ENCODE results near the gene LILRB1. TPM values are rescaled to one million over a fixed set of nuclear protein-coding genes. Genes with fewer than 3 reads are reported as not detected.
"Not testable (repeated sequence)": the region's sequence is repeated elsewhere in the genome, so short reads cannot be mapped to it uniquely, and the experiment has no call there.

LILRB1 gene
- total RNA-seq, 1 donor from 2014 or later: not detected

DNA sequence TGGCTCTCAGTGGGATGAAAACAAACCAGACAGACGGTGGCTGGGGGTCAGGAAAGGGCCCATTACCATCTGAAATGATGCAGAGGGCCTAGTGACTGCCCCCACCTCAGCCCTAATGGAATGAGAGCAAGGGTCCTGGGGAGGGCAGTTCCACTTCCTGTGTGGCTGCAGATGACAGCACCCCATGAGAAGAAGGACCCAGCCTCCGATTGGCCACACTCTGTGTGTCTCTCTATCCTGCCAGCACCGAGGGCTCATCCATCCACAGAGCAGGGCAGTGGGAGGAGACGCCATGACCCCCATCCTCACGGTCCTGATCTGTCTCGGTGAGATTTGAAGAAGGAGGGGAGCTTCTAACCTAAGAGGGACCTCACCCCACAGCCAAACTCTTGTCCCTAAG, 498 bp downstream of the LILRB1 start:
- DNase-seq (ENCODE audit: low read depth): no peak
- H3K4me3 ChIP-seq (ENCODE audit: low read depth, low read length): no peak overlapping the region
- TF ChIP-seq, protein P1, sequence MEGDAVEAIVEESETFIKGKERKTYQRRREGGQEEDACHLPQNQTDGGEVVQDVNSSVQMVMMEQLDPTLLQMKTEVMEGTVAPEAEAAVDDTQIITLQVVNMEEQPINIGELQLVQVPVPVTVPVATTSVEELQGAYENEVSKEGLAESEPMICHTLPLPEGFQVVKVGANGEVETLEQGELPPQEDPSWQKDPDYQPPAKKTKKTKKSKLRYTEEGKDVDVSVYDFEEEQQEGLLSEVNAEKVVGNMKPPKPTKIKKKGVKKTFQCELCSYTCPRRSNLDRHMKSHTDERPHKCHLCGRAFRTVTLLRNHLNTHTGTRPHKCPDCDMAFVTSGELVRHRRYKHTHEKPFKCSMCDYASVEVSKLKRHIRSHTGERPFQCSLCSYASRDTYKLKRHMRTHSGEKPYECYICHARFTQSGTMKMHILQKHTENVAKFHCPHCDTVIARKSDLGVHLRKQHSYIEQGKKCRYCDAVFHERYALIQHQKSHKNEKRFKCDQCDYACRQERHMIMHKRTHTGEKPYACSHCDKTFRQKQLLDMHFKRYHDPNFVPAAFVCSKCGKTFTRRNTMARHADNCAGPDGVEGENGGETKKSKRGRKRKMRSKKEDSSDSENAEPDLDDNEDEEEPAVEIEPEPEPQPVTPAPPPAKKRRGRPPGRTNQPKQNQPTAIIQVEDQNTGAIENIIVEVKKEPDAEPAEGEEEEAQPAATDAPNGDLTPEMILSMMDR (conservative IDR thresholded peaks at IDR 0.05; ENCODE audit: low read depth, low read length): no peak

DNA sequence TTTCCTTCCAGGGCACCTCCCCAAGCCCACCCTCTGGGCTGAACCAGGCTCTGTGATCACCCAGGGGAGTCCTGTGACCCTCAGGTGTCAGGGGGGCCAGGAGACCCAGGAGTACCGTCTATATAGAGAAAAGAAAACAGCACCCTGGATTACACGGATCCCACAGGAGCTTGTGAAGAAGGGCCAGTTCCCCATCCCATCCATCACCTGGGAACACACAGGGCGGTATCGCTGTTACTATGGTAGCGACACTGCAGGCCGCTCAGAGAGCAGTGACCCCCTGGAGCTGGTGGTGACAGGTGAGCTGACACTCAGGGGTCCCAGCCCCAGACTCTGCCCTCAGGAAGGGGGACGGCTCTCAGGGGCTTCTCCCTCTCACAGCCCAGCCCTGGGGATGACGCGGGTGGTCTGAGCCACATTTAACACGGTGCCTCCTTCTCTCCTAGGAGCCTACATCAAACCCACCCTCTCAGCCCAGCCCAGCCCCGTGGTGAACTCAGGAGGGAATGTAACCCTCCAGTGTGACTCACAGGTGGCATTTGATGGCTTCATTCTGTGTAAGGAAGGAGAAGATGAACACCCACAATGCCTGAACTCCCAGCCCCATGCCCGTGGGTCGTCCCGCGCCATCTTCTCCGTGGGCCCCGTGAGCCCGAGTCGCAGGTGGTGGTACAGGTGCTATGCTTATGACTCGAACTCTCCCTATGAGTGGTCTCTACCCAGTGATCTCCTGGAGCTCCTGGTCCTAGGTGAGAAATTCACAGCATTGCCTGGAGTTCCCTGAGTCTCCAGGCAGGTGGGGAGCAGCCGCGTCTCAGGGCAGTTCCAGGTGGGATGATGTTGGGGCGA, 1.4 kb downstream of the LILRB1 start:
- not testable (repeated sequence) for H3K4me3 ChIP-seq (ENCODE audit: low read depth, low read length); DNase-seq (ENCODE audit: low read depth)

DNA sequence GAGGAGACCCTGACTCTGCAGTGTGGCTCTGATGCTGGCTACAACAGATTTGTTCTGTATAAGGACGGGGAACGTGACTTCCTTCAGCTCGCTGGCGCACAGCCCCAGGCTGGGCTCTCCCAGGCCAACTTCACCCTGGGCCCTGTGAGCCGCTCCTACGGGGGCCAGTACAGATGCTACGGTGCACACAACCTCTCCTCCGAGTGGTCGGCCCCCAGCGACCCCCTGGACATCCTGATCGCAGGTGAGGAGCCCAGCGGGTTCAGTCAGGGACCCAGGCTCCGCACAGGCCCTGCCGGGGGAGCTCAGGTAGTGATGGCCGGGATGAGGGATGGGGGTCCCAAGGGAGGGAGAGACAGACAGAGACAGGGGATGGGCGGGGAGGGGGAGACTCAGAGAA, 2.2 kb downstream of the LILRB1 start:
- DNase-seq (ENCODE audit: low read depth); H3K4me3 ChIP-seq (ENCODE audit: low read depth, low read length): not testable (repeated sequence)

DNA sequence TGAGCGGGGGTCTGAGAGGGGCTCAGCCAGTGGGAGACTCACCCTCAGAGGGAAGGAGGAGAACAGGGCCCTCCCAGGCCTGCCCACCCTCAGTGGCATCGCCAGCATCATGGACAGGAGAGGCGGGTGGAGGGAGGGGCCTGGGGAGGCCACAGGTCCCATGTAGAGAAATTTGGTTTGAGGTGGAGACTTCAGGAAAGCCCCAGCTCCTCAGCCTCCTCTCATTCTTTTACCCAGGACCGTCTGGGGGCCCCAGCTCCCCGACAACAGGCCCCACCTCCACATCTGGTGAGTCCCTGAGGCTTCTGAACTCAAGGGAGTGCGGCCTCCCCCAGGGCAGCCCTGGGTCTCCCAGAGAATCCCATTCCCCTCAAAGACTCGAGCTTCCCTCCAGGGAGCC, 3.1 kb downstream of the LILRB1 start:
- DNase-seq (ENCODE audit: low read depth): no peak
- H3K4me3 ChIP-seq (ENCODE audit: low read depth, low read length): no peak overlapping the region
- TF ChIP-seq, protein P1 (conservative IDR thresholded peaks at IDR 0.05; ENCODE audit: low read depth, low read length): no peak

DNA sequence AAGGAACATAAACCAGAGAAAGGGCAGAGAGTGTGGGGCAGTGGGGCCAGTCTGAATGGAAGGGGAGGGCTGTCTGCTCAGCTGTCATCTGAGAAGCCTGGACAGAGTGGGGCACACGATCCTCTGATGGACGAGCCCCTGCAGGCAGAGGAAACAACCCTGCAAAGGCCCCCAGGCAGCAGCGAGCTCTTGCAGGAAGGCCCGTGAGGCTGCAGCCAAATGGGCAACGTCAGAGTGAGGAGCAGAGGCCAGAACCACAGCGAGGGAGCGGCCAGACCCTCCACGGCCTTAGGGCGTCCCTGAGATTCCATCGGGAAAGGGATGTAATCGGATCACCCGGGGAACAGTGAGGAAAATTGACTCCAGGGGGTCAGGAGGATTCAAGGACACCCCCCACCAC, 5.8 kb downstream of the LILRB1 start:
- not testable (repeated sequence) for DNase-seq (ENCODE audit: low read depth); H3K4me3 ChIP-seq (ENCODE audit: low read depth, low read length)

DNA sequence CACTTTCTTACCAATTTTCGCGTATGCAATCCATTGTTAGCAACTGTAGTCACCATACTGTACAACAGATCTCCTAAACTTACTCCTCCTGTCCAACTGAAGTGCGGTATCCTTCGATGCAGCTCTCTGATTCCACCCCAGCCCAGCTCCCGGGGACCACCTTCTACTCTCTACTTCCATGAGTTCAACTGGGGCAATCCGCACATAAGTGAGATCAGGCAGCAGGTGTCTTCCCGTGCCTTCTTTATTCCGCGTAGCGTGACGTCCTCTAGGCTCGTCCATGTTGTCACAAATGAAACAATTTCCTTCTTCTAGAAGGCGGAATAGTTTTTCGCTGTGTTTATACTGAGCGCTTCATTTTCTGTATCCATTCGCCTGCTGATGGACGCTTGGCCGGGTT, 8.4 kb downstream of the LILRB1 start:
- DNase-seq (ENCODE audit: low read depth): no peak
- no peak overlapping the region for H3K4me3 ChIP-seq (ENCODE audit: low read depth, low read length)
- TF ChIP-seq, protein P1 (conservative IDR thresholded peaks at IDR 0.05; ENCODE audit: low read depth, low read length): no peak

DNA sequence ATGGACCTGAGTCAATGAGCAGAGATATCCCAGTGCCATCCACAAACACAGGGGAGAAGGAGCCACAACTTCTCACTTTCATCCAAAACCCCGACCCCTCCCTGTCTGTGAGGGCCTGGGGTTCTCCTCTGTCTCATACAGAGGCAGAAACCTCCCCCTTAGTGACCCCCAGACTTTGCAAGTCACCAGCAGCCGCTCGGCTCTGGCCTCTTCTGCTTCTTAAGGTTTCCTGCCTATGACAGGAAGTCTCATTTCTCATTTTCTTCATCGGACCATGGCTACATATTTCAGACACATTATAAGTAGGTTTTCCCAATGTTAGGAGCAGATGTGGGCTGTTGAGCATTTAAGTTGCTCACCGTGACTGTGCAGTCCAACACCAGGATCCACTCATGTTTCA, 12.7 kb downstream of the LILRB1 start:
- not testable (repeated sequence) for DNase-seq (ENCODE audit: low read depth)

DNA sequence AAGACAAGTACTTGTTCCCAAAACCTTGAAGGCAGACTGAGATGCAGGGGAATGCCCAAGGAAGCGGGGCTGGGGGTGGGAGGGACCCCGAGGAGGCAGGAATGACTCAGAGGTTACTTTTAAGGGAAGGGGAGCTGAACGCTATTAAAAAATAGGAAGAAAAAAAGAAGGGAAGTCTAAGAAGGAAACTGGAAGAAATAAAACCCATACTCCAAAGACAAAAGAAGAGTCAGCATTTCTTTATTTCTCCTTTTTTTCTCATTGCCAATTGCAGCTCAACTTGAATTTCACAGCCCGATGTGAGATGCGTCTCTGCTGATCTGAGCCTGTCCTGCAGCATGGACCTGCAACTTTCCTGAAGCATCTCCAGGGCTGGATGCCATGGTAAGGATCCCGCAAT, 13.3 kb downstream of the LILRB1 start:
- DNase-seq (ENCODE audit: low read depth); H3K4me3 ChIP-seq (ENCODE audit: low read depth, low read length): not testable (repeated sequence)

More for the DNA sequence above, 12.7 kb downstream of the LILRB1 start:
- H3K4me3 ChIP-seq (ENCODE audit: low read depth, low read length): not testable (repeated sequence)

DNA sequence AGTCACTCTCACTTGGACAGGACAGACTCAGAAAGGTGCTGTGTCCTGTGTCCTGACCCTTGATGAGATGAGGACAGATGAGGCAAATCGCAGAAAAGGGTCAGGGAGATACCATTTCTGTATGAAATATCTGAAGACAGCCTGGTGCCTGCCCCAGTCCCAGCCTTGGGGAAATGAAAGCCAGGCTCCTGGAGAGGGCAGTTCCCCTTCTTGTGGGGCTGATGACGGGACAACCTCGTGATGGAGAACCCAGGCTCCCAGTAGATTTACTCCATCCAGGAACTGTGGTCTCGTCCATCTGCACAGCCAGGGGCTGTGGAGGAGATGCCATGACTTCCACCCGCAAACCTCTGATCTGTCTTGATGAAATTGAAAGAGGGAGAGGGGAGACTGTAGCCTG, 13.8 kb downstream of the LILRB1 start:
- no peak overlapping the region for H3K4me3 ChIP-seq (ENCODE audit: low read depth, low read length)
- TF ChIP-seq, protein P1 (conservative IDR thresholded peaks at IDR 0.05; ENCODE audit: low read depth, low read length): no peak
- no peak for DNase-seq (ENCODE audit: low read depth)
